Measurements from ENCODE around the gene CACNA1D. TPM values are rescaled to one million over a fixed set of nuclear protein-coding genes. Genes with fewer than 3 reads are reported as not detected.

Gene CACNA1D
- polyA plus RNA-seq, 3 donors: 0.18 to 2.1 (median 1.5) TPM

- WGBS, 3 donors: 96 to 97% (median 96%) methylated on average over 66 to 67 of the region's 67 CpGs
Observed at GRCh38 chr3:53823026-53823955, 328.9 kb downstream of the CACNA1D start.

GRCh38 chr3:53823956-53824657, 329.7 kb downstream of the CACNA1D start:
- WGBS, 3 donors: 64 to 82% (median 73%) methylated on average over 10 of the region's 10 CpGs
- no peak overlapping the region for H3K27ac ChIP-seq (ENCODE audit: low read depth, low read length)

More at GRCh38 chr3:53823026-53823955, 328.9 kb downstream of the CACNA1D start:
- H3K27ac ChIP-seq (ENCODE audit: low read depth, low read length): no peak overlapping the region

- H3K27ac ChIP-seq (ENCODE audit: low read depth, low read length): no peak overlapping the region
- WGBS, 3 donors: 85 to 94% (median 87%) methylated on average over 4 of the region's 4 CpGs
Observed at GRCh38 chr3:53824795-53825194, 330.4 kb downstream of the CACNA1D start.

- WGBS, 3 donors: 40 to 67% (median 66%) methylated on average over 1 of the region's 1 CpG
- H3K27ac ChIP-seq (ENCODE audit: low read depth, low read length): no peak overlapping the region
Observed at GRCh38 chr3:53826048-53826447, 331.6 kb downstream of the CACNA1D start.

- WGBS, 3 donors: 68 to 89% (median 71%) methylated on average over 1 of the region's 1 CpG
- H3K27ac ChIP-seq (ENCODE audit: low read depth, low read length): no peak overlapping the region
Observed at GRCh38 chr3:53828581-53828980, 334.2 kb downstream of the CACNA1D start.

GRCh38 chr3:53829605-53830004, 335.2 kb downstream of the CACNA1D start:
- no peak overlapping the region for H3K27ac ChIP-seq (ENCODE audit: low read depth, low read length)
- WGBS, 3 donors: 80 to 85% (median 84%) methylated on average over 2 of the region's 2 CpGs

GRCh38 chr3:53830944-53831343, 336.5 kb downstream of the CACNA1D start:
- WGBS, 3 donors: 81 to 88% (median 86%) methylated on average over 6 of the region's 6 CpGs
- no peak overlapping the region for H3K27ac ChIP-seq (ENCODE audit: low read depth, low read length)

GRCh38 chr3:53833053-53833645, 338.7 kb downstream of the CACNA1D start:
- 83 to 89% (median 87%) methylated on average over 9 of the region's 9 CpGs for WGBS, 3 donors
- H3K27ac ChIP-seq (ENCODE audit: low read depth, low read length): no peak overlapping the region

- 61 to 81% (median 77%) methylated on average over 5 of the region's 5 CpGs for WGBS, 3 donors
- H3K27ac ChIP-seq (ENCODE audit: low read depth, low read length): no peak overlapping the region
Observed at GRCh38 chr3:53833700-53834099, 339.3 kb downstream of the CACNA1D start.

GRCh38 chr3:53834429-53835095, 340.2 kb downstream of the CACNA1D start:
- WGBS, 3 donors: 67 to 89% (median 73%) methylated on average over 6 of the region's 6 CpGs
- no peak overlapping the region for H3K27ac ChIP-seq (ENCODE audit: low read depth, low read length)

GRCh38 chr3:53835257-53835656, 340.8 kb downstream of the CACNA1D start:
- WGBS, 3 donors: 46 to 89% (median 88%) methylated on average over 1 of the region's 1 CpG
- no peak overlapping the region for H3K27ac ChIP-seq (ENCODE audit: low read depth, low read length)

- WGBS, 3 donors: 94 to 100% (median 95%) methylated on average over 8 to 9 of the region's 9 CpGs
- H3K27ac ChIP-seq (ENCODE audit: low read depth, low read length): no peak overlapping the region
Observed at GRCh38 chr3:53836084-53836872, 341.9 kb downstream of the CACNA1D start.

- 68 to 84% (median 75%) methylated on average over 10 of the region's 10 CpGs for WGBS, 3 donors
- H3K27ac ChIP-seq (ENCODE audit: low read depth, low read length): no peak overlapping the region
Observed at GRCh38 chr3:53837331-53837730, 342.9 kb downstream of the CACNA1D start.

- no peak overlapping the region for H3K27ac ChIP-seq (ENCODE audit: low read depth, low read length)
- 30 to 88% (median 81%) methylated on average over 5 of the region's 5 CpGs for WGBS, 3 donors
Observed at GRCh38 chr3:53841296-53841695, 346.9 kb downstream of the CACNA1D start.

- 23 to 67% (median 53%) methylated on average over 12 of the region's 12 CpGs for WGBS, 3 donors
- H3K27ac ChIP-seq (ENCODE audit: low read depth, low read length): no peak overlapping the region
Observed at GRCh38 chr3:53842436-53843194, 348.2 kb downstream of the CACNA1D start.

GRCh38 chr3:53843195-53844177, 349.1 kb downstream of the CACNA1D start:
- 43 to 85% (median 82%) methylated on average over 10 of the region's 10 CpGs for WGBS, 3 donors
- no peak overlapping the region for H3K27ac ChIP-seq (ENCODE audit: low read depth, low read length)
